OCI-LY1 (cell line): ENCODE measurements around the gene FBRSL1.
"Not testable (repeated sequence)": the region's sequence is repeated elsewhere in the genome, so short reads cannot be mapped to it uniquely, and the experiment has no call there.

ENCODE experiments used
- CTCF ChIP-seq: fragments of 200-600 bp; sonication (generic), shearing (Covaris generic); IDR thresholded peaks from 2 replicates; pipeline ENCODE4 v1.5.1; 2017; ENCODE audit warnings: mild to moderate bottlenecking, antibody characterized with exemption, low read length, moderate library complexity, mixed read lengths
- EZH2 ChIP-seq: fragments of 200-600 bp; sonication (generic), shearing (Covaris generic); IDR thresholded peaks from 2 replicates; pipeline ENCODE4 v1.8.0; 2017; ENCODE audit warnings: borderline replicate concordance, mixed run types, mild to moderate bottlenecking, antibody characterized with exemption, low read length, moderate library complexity, mixed read lengths

GRCh38 chr12:132463284-132463924 lies 26.5 kb upstream of the FBRSL1 start:
- not testable (repeated sequence) for TF ChIP-seq CTCF, EZH2
